Heart left ventricle (tissue), 13 donors: ENCODE results near the gene GP5.

Experiments
- CTCF ChIP-seq, 12 donors: fragments of 200-600 bp; sonication (generic) in 4 of 12; IDR thresholded peaks; one replicate each; pipeline versions ENCODE4 v1.5.0 to v1.8.0; 2018 to 2022; ENCODE audit warnings: antibody characterized with exemption in 12 of 12, mild to moderate bottlenecking in 5 of 12
- POLR2A ChIP-seq, 2 donors: fragments of 450-650 bp; IDR thresholded peaks; one replicate each; pipeline ENCODE4 v1.6.1; 2017; ENCODE audit warnings: antibody characterized with exemption in 2 of 2, mild to moderate bottlenecking in 2 of 2, moderate library complexity in 2 of 2
- donor health status: ischemic (EF 13 %, LVEDD 7.1; RV severe dilation, severe dysfunction).
- donor health status: DM: no; HTN: yes; CAD: no.
- donor health status: DM: no; HTN: no; CAD: no.
- donor health status: ischemic (EF 25% LVEDD 6.9; RV normal size, moderate dysfunction).
- donor health status: ischemic (EF 25% LVEDD 5.7; RV mildly dilated, moderate dysfunction).
- donor health status: ischemic (EF 35%, LVEDD 5.7; RV mildly dilated, moderate dysfunction).
- donor health status: nonischemic (EF 11% LVEDD 7.7; RV severe dilation, severe dysfunction).
- donor health status: DM: yes; HTN: yes; CAD: no.
- donor health status: PGD.
- donor health status: ischemic (EF 29% LVEDD 5.4; RV normal size, mild dysfunction).
- donor health status: nonischemic (EF 23%, LVEDD 6.1; RV moderate dilation, normal function).

GRCh38 chr3:194447161-194447560, 48.1 kb upstream of the GP5 start:
- TF ChIP-seq POLR2A (IDR thresholded peaks at IDR 0.05): no peak
- TF ChIP-seq CTCF (IDR thresholded peaks at IDR 0.05): no peak
